NCI-H2081 treated with DMSO at 0.1 percent for 48 hours (cell line): ENCODE measurements around the gene RASD2.
"Not testable (repeated sequence)": the region's sequence is repeated elsewhere in the genome, so short reads cannot be mapped to it uniquely, and the experiment has no call there.

Experiments used
- DNase-seq: peaks from one replicate; lab custom pipeline; 2025; lab: John Stamatoyannopoulos, UW

The RASD2 gene

GRCh38 chr22:35540595-35541253 is at the start of gene RASD2:
TSS of gene RASD2 (plus strand) at chr22:35540831. CDS start at chr22:35546810, 5,979 bp downstream.
- DNase-seq: no peak

- DNase-seq: not testable (repeated sequence)
Observed at GRCh38 chr22:35491061-35491907, 49.3 kb upstream of the RASD2 start.

- DNase-seq: no peak
Observed at GRCh38 chr22:35491908-35492380, 48.7 kb upstream of the RASD2 start.

GRCh38 chr22:35493074-35493473 is 47.6 kb upstream of the RASD2 start:
- DNase-seq: no peak

- not testable (repeated sequence) for DNase-seq
Observed at GRCh38 chr22:35495711-35496110, 44.9 kb upstream of the RASD2 start.

GRCh38 chr22:35496768-35497312 is 43.8 kb upstream of the RASD2 start:
- DNase-seq: no peak

- DNase-seq: no peak
Observed at GRCh38 chr22:35498026-35498800, 42.4 kb upstream of the RASD2 start.

GRCh38 chr22:35502836-35503235 is 37.8 kb upstream of the RASD2 start:
- no peak for DNase-seq

- DNase-seq: no peak
Observed at GRCh38 chr22:35505399-35506258, 35.0 kb upstream of the RASD2 start.

- DNase-seq: no peak
Observed at GRCh38 chr22:35506259-35506570, 34.4 kb upstream of the RASD2 start.

GRCh38 chr22:35507851-35508250 is 32.8 kb upstream of the RASD2 start:
- DNase-seq: not testable (repeated sequence)

GRCh38 chr22:35509451-35509850 is 31.2 kb upstream of the RASD2 start:
- no peak for DNase-seq

GRCh38 chr22:35509960-35510359 is 30.7 kb upstream of the RASD2 start:
- DNase-seq: no peak

GRCh38 chr22:35510481-35510934 is 30.1 kb upstream of the RASD2 start:
- no peak for DNase-seq

- no peak for DNase-seq
Observed at GRCh38 chr22:35510951-35511350, 29.7 kb upstream of the RASD2 start.

- DNase-seq: no peak
Observed at GRCh38 chr22:35514366-35514765, 26.3 kb upstream of the RASD2 start.

GRCh38 chr22:35515952-35516351 is 24.7 kb upstream of the RASD2 start:
- not testable (repeated sequence) for DNase-seq

- no peak for DNase-seq
Observed at GRCh38 chr22:35516723-35517122, 23.9 kb upstream of the RASD2 start.

- no peak for DNase-seq
Observed at GRCh38 chr22:35517207-35517606, 23.4 kb upstream of the RASD2 start.

GRCh38 chr22:35517769-35518530 is 22.7 kb upstream of the RASD2 start:
- DNase-seq: no peak
